LNCaP clone FGC (cell line): ENCODE data around the gene LRP11.
A peak's percentile ranks its signal among the peaks of the same experiment; 100 is the strongest.

Source experiments
- DNase-seq: peaks from one replicate; pipeline ENCODE4 v3.0.0-alpha.2; 2011; ENCODE audit warnings: low read depth
- H3K4me3 ChIP-seq: 2 replicates; pipeline ENCODE4 v1.5.1; 2011; ENCODE audit warnings: mild to moderate bottlenecking, low read depth, low read length, control low read depth
- TF ChIP-seq, protein P1 (sequence below): IDR thresholded peaks from 2 replicates; pipeline ENCODE4 v1.5.1; 2012; ENCODE audit warnings: mild to moderate bottlenecking; ENCODE audit not compliant: control insufficient read depth, insufficient read depth; ENCODE audit errors: extremely low read depth

The LRP11 gene

DNA sequence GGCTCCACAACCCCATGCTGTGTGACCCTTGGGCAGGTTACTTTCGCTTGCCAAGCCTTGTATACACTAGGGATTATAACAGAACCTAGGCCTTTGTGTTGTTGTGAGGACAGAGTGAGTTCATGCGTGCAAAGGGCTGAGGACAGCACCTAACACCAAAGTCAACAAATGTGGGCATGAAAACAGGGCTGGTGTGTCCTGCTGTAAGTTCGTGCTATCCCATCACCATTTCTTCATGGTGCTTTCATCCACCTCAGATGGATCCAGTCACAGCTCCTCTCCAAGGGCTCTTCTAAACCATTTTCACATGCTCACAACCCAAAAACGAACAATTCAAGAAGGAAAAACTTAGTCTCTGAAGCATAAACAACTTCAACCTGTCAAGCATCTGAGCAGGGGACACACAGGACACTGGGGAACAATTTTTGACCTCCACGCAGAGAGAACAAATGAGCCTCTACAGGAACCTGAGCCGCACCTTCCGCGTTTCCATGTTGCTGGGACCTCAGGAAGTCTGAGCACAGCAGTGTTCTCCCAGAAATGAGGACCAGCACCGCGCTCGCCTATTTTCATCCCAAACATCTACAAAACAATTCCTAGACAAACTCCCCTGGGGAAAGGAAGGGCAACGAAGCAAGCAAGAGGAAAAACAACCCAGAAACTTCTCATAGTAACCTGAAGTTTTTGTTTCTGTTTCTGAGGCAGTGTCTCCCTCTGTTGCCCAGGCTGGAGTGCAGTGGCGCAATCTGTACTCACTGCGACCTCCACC lies 3.1 kb downstream of the LRP11 start:
- H3K4me3 ChIP-seq = no peak overlapping the region
- no peak for DNase-seq
- TF ChIP-seq, protein P1, sequence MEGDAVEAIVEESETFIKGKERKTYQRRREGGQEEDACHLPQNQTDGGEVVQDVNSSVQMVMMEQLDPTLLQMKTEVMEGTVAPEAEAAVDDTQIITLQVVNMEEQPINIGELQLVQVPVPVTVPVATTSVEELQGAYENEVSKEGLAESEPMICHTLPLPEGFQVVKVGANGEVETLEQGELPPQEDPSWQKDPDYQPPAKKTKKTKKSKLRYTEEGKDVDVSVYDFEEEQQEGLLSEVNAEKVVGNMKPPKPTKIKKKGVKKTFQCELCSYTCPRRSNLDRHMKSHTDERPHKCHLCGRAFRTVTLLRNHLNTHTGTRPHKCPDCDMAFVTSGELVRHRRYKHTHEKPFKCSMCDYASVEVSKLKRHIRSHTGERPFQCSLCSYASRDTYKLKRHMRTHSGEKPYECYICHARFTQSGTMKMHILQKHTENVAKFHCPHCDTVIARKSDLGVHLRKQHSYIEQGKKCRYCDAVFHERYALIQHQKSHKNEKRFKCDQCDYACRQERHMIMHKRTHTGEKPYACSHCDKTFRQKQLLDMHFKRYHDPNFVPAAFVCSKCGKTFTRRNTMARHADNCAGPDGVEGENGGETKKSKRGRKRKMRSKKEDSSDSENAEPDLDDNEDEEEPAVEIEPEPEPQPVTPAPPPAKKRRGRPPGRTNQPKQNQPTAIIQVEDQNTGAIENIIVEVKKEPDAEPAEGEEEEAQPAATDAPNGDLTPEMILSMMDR = 0 out of 2 replicates have a peak, but pooled peaks have one; percentile 5

DNA sequence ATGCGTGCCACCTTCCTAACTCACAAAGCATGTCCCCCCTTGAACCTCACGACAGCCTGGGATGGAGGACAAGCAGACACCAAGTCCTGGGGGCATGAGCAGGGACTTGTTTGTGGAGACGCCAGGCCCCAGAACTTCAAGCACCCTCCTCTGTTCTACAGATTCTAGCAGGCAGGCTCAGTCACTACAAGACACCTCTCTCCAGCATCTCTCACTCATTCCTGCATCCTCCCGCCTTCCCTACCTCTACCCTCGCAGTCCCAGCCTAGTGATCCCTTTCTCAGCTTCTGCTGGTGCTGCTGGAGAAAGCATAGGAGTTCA lies 3.7 kb downstream of the LRP11 start:
- TF ChIP-seq, protein P1 = no peak
- no peak overlapping the region for H3K4me3 ChIP-seq

DNA sequence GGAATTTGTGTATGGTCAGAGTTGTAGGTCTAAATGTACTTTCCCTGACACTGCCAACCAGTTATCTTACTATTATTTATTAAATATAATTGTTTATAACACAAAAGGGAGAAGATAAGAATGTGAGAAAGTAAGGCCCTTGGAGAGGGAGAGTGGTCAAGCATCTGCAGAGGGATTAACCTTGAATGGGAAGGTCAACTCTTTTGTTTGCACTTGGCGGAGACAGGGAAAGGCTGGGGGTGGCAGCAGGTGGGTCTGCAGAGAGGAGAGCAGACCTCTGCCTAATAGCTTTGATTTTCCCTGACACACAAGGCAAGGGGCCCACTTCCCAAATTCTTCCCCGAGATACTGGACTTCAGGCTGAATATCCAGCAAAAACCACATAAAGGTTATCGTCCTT lies 4.2 kb downstream of the LRP11 start:
- H3K4me3 ChIP-seq = no peak overlapping the region
- TF ChIP-seq, protein P1 = no peak
- DNase-seq = no peak

More for the DNA sequence above, 3.7 kb downstream of the LRP11 start:
- no peak for DNase-seq

DNA sequence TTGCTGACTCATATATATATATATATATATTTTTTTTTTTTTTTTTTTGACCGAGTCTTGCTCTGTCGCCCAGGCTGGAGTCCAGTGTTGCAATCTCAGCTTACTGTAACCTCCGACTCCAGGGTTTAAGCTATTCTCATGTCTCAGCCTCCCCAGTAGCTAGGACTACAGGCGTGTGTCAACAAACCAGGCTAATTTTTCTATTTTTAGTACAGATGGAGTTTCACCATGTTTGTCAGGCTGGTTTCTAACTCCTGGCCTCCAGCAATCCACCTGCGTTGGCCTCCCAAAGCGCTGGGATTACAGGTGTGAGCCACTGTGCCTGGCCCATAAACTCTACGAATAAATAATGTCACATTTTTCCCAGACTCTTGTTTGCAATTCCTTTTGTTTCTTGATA lies 4.8 kb downstream of the LRP11 start:
- no peak overlapping the region for H3K4me3 ChIP-seq
- TF ChIP-seq, protein P1 = no peak
- DNase-seq = no peak

DNA sequence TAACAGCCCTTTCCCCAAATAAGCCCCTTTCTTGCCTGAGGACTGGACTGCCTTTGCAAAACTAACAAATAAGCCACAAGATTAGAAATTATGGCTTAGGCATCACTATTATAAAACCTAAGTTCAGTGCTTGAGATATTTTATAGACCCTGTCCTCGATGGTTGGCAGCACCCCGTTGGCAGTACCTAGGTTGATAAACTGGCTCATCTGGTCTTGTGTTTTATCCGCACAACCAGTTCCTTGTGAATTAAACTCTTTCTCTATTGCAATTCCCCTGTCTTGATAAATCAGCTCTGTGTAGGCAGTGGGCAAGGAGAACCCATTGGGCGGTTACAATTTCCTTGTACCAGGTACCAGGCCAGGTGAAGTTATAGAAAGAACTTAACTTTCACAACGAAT lies 6.6 kb downstream of the LRP11 start:
- peak; percentile 72 for DNase-seq
- TF ChIP-seq, protein P1 = no peak
- no peak overlapping the region for H3K4me3 ChIP-seq

DNA sequence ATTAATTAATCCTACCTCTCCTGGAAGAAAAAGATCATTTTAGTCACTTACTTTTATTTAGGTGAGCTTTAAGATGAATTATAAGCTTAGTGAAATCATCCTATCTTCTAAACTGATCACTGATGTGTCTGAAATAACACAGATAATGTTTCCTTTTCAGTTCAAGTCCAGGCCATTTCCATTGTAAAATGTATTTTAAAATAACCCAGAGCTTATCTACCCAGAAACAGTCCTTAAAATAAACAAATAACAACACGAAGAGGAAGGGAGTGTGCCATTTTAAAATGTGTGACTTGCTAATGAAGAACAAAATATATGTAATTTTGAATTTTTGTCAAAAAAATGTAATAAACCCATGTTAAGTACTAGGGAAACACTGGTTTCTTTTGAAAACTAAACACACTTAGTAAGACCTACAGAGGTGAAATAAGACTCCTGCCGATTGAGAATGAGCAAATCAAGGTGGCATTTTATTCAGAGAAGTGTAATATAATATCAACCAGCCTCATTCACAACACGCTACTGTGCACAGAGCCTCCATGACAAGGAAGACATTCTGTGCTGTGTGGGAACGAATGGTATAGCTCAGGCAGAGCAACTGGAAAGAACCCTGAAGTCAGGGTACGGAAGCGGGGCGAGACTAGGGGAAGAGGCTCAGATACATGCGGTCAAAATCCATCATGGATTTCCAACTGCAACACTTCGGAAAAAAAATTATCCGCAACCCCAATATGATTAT lies 7.7 kb downstream of the LRP11 start:
- TF ChIP-seq, protein P1 = no peak
- no peak for DNase-seq
- H3K4me3 ChIP-seq = no peak overlapping the region
